ENCODE results near the gene METTL2A.
"Not testable (repeated sequence)": the region's sequence is repeated elsewhere in the genome, so short reads cannot be mapped to it uniquely, and the experiment has no call there.

METTL2A gene

DNA sequence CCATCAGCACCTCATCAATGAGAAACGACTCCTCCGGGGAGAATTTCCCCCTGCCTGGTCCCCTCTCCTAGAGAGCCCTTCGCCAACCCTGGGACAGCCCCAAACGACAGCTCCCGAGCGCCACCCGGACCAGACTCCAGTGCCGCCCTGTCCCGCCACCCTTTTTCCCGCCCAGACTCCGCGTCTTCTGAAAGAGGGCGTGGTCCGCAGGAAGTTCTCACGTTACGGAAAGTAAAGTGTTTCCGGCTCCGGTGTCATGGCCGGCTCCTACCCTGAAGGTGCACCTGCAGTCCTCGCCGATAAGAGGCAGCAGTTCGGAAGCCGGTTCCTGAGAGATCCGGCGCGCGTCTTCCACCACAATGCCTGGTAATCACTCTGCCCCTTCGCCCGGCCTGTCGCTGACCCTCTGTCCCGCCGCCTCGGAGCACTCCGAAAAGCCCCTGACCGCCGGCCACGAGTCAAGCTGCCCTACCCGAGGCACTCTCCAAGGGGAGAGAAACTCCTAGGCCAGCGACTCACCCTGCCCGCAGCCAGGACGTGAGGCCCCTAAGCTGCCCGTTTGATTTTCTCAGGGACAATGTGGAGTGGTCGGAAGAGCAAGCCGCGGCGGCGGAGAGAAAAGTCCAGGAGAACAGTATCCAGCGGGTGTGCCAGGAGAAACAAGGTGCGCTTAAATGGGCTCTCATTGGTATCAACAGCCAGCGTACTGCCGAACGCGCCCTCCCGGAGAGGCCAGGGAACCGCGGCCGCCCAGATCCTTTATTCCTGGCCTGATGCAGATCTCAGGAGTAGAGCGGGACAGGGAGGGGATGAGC lies at the start of gene METTL2A:
TSS of gene METTL2A (plus strand) at position 251 of the 815 bp plus-strand sequence. CDS start at position 257, 6 bp downstream.
- DNase-seq = peak; percentile 87 to 90 (median 88)

GRCh38 chr17:62380253-62380652 lies 43.4 kb upstream of the METTL2A start, which contains the start of gene EFCAB3:
Gene EFCAB3, plus strand, starts transcription at chr17:62380553. Its CDS starts 2,427 bp downstream, at chr17:62382980.
- no peak for DNase-seq

GRCh38 chr17:62381561-62381960 lies 42.1 kb upstream of the METTL2A start:
- no peak for DNase-seq

GRCh38 chr17:62388856-62389255 lies 34.8 kb upstream of the METTL2A start:
- DNase-seq = peak in 1 of 3 donors; percentile 1

- DNase-seq = no peak
Measured at GRCh38 chr17:62392908-62393307, 30.8 kb upstream of the METTL2A start.

DNA sequence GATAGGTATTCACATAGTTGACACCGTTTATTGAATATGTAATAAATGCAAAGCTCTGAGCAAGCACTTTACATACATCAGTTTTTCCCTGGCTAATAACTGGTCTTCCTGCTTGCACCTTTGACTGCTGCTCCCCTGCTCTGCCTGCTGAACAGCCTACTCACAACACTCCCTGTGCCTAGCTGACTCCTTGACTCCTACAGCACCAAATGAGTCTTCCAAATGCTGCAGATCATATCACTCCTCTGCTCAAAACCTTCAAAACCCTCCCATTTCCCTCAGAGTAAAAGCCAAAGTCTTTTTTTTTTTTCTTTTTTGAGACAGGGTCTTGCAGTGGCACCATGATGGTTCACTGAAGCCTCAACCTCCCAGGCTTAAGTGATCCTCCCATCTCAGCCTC lies 24.8 kb upstream of the METTL2A start:
- no peak for DNase-seq

GRCh38 chr17:62405451-62405850 lies 18.2 kb upstream of the METTL2A start:
- no peak for DNase-seq

- DNase-seq = not testable (repeated sequence)
Measured at GRCh38 chr17:62413090-62413489, 10.6 kb upstream of the METTL2A start.

DNA sequence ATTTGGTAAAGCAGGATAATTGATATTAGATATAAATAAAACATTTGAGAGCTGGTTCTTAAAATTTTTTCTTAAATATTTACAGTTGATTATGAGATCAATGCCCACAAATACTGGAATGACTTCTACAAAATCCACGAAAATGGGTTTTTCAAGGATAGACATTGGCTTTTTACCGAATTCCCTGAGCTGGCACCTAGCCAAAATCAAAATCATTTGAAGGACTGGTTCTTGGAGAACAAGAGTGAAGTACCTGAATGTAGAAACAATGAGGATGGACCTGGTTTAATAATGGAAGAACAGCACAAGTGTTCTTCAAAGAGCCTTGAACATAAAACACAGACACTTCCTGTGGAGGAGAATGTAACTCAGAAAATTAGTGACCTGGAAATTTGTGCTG lies 2.5 kb downstream of the METTL2A start:
- not testable (repeated sequence) for DNase-seq

DNA sequence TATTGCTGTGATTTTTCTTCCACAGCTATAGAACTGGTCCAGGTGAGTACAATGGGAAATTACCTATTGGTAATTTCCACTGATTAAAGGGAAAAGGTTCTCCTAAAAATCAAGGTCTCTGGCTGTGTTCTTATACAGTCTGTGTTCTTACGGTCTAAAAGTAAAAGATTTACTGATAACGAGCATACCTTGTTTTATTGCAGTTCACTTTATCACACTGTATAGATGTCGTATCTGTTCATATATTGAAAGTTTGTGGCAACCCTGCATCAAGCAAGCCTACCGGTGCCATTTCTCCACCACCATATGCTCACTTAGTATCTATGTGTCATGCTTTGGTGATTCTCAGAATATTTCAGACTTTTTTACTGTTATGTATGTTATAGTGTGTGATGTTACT lies 11.6 kb downstream of the METTL2A start:
- DNase-seq = not testable (repeated sequence)

- peak; percentile 34 to 64 (median 57) for DNase-seq
Measured at GRCh38 chr17:62441181-62441580, 17.5 kb downstream of the METTL2A start.

DNA sequence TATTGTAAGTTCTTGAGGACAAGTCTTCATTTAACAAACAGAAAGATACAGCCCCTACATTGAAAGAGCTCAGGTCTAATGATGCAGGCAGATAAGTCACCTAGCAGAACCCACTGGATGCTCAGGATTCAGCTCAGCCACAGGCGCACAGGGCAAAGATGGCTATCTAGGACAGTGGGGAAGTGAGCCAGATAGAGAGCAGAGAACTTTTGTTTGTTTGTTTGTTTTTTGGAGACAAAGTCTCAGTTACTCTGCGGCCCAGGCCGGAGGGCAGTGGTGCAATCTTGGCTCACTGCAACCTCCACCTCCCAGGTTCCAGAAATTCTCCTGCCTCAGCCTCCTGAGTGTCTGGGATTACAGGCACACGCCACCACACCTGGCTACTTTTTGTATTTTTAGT lies 20.4 kb downstream of the METTL2A start:
- no peak for DNase-seq

DNA sequence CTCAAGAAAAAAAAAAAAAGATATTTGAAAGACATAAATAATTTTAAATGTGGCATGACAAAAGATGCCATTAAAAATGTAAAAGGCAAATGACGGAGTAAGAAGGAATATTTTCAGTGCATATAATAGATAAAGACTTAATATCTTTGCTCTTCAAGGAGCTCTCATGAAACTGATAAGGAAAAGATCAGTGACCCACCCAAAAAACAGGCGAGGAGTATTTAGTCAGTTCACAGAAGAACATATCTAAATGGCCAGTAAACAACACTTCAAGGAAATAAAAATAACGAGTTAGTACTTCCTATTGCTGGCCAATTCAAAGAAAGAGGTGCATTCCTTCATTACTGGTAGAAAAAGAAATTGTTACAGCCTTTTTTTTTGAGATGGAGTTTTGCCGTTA lies 22.1 kb downstream of the METTL2A start:
- not testable (repeated sequence) for DNase-seq

DNA sequence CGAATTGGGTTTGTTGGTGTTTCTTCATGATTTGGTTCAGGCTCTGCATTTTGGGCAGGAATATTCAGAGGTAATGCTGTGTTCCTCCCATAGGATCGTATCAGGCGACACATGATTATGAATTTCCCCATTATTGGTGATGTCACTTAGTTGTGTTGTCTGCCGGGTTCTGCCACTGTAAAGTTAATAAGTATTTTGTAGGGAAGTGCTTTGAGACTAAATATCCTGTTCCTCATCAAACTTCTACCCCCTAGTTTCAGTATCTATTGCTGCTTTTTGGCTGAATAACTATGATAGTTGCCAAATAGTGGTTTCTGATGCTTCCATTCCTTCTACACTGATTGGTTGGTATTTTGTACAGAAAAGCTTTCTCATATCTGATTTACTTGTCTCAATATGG lies 28.5 kb downstream of the METTL2A start:
- DNase-seq = peak; percentile 47 to 71 (median 61)

DNA sequence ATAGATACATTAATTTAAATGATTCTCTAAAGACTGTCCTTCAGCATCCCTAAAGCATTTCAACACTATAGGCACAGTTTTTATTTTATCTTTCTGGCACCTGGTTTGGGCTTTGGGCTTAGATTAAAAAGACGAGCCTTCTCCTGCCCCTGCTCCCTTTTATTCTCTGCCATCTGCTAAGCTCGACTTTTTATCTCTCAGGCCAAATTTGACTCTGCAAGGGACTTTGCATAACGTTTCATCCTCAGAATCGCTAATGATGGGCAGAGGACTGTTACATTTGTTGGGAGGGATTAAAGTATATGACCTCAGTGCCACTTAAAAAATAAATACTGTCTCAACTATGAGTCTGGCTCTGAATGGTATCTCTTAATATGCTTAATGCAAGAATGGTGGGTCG lies 29.3 kb downstream of the METTL2A start:
- not testable (repeated sequence) for DNase-seq

DNA sequence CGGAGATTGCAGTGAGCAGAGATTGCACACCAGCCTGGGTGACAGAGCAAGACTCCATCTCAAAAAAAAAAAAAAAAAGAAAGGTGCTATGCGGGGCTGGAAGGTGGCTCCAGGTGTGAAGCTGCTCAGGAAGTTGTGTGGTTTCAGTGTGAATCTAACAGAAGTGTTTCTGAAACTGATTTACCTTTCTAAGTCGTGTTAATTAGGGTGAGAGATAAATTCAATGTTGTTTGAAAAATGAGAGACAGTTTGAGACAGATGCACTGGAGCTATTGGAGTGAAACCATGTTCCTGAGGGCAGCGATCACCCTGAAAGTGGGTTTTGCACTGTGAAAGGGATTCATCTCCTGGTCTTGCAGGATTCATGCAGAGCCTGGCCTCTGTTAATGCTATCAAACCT lies 30.0 kb downstream of the METTL2A start:
- DNase-seq = not testable (repeated sequence)

DNA sequence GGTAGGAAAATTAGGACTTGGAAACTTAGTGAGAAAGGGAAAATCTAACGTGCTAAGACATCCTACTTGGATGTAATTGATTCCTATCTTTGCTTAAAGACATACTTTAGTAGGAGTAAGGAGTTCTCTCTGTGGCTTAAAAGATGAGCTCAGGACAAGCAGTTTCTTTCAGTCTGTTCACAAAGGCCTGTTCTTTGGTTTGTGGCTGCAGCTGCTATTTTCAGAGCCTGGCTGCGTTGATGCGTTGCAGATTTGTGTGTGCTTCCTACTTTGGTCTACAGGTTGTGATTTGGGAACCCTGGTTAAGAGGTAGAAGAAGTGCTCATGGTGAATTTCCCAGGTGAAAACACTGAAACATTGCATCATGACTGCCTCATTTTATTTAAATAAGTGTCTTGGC lies 30.4 kb downstream of the METTL2A start:
- not testable (repeated sequence) for DNase-seq

DNA sequence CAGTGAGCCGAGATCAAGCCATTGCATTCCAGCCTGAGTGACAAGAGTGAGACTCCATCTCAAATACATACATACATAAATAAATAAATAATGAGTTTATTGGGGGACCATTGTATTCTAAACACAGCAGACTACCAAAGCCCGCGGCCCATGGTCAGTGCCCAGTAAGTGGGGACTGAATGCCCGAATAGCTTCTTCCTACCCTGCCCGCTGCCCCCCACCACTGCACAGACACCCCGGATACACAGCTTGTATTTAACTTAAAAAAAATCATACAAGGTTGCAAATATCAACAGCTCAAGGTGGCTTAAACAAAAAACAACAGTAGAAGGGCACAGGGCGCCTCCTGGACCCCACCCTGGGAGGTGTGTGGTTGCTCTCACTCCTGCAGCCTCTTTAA lies 32.3 kb downstream of the METTL2A start:
- no peak for DNase-seq

- DNase-seq = not testable (repeated sequence)
Measured at GRCh38 chr17:62458483-62458882, 34.8 kb downstream of the METTL2A start.

- not testable (repeated sequence) for DNase-seq
Measured at GRCh38 chr17:62464422-62464821, 40.7 kb downstream of the METTL2A start.

DNA sequence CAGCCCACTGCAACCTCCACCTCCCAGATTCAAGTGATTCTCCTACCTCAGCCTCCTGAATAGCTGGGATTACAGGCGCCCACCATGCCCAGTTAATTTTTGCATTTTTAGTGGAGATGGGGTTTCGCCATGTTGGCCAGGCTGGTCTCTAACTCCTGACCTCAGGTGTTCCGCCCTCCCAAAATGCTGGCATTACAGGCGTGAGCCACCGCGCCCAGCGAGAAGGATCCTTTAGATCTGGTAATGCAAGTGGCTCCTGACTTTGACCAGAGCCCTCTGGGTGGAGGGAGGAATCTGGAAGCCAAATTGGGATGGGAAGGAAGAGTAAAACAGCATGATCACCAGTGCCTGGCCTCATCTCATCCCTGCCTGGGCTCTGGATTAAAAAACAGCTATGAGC lies 41.6 kb downstream of the METTL2A start:
- not testable (repeated sequence) for DNase-seq

GRCh38 chr17:62470666-62471379 lies 47.1 kb downstream of the METTL2A start:
- peak; percentile 63 to 78 (median 70) for DNase-seq

GRCh38 chr17:62471380-62471880 lies 47.7 kb downstream of the METTL2A start:
- DNase-seq = not testable (repeated sequence)
